ENCODE results near the gene ZNF10. TPM values are rescaled to one million over a fixed set of nuclear protein-coding genes. Genes with fewer than 3 reads are reported as not detected.

The ZNF10 gene
- total and polyA plus RNA-seq, 12 donors: 3.5 to 25.2 (median 10.8) TPM

GRCh38 chr12:133165776-133166175, 35.3 kb downstream of the ZNF10 start:
- peaks cover 0 to 49% (median 14%) of the 10 kb centered on the region in 3 donors for H3K9me3 ChIP-seq (replicated peaks in 1 of 3)
- intact Hi-C loops (cut with DNase I): no loop called here
- no peak overlapping the region for H3K4me3 ChIP-seq
- H3K36me3 ChIP-seq (replicated peaks in 1 of 2): no peaks in the 10 kb centered on the region
- WGBS, 4 donors: 87 to 91% (median 89%) methylated on average over 3 of the region's 3 CpGs
- no peak overlapping the region for H3K27ac ChIP-seq
- TF ChIP-seq POLR2A (IDR thresholded peaks at IDR 0.05) (no peak), CTCF (IDR thresholded peaks at IDR 0.05) (no peak)
- H3K4me1 ChIP-seq (replicated peaks in 1 of 2): no peaks in the 10 kb centered on the region
- H3K27me3 ChIP-seq: no peaks in the 10 kb centered on the region
- no peak for DNase-seq

GRCh38 chr12:133172491-133172890, 42.1 kb downstream of the ZNF10 start:
- intact Hi-C loops (cut with DNase I): no loop called here
- Histone ChIP-seq H3K27ac (no peak overlapping the region), H3K4me3 (no peak overlapping the region), H3K27me3 (no peaks in the 10 kb centered on the region), H3K4me1 (replicated peaks in 1 of 2) (no peaks in the 10 kb centered on the region), H3K9me3 (replicated peaks in 1 of 3) (peaks cover 0 to 13% (median 0%) of the 10 kb centered on the region in 3 donors), H3K36me3 (replicated peaks in 1 of 2) (no peaks in the 10 kb centered on the region)
- TF ChIP-seq POLR2A (IDR thresholded peaks at IDR 0.05) (no peak), CTCF (IDR thresholded peaks at IDR 0.05) (no peak)
- 55 to 92% (median 71%) methylated on average over 1 of the region's 1 CpG for WGBS, 4 donors
- DNase-seq: no peak

- Histone ChIP-seq H3K27ac (no peak overlapping the region), H3K36me3 (replicated peaks in 1 of 2) (no peaks in the 10 kb centered on the region), H3K4me3 (no peak overlapping the region), H3K9me3 (replicated peaks in 1 of 3) (peaks cover 0 to 13% (median 0%) of the 10 kb centered on the region in 3 donors), H3K4me1 (replicated peaks in 1 of 2) (no peaks in the 10 kb centered on the region), H3K27me3 (no peaks in the 10 kb centered on the region)
- DNase-seq: no peak
- TF ChIP-seq CTCF (IDR thresholded peaks at IDR 0.05): no peak
- TF ChIP-seq POLR2A (IDR thresholded peaks at IDR 0.05): no peak
- WGBS, 4 donors: 68 to 85% (median 79%) methylated on average over 1 of the region's 1 CpG
- intact Hi-C loops (cut with DNase I): no loop called here
Measured at GRCh38 chr12:133174901-133175300, 44.5 kb downstream of the ZNF10 start.

GRCh38 chr12:133180669-133181068, 50.2 kb downstream of the ZNF10 start:
- TF ChIP-seq CTCF (IDR thresholded peaks at IDR 0.05): no peak
- no peak for TF ChIP-seq POLR2A (IDR thresholded peaks at IDR 0.05)
- no peak overlapping the region for H3K27ac ChIP-seq
- DNase-seq: no peak
- no peaks in the 10 kb centered on the region for H3K27me3 ChIP-seq
- WGBS, 4 donors: 97 to 99% (median 97%) methylated on average over 8 of the region's 8 CpGs
- peaks cover 5 to 9% of the 10 kb centered on the region in 2 donors for H3K4me1 ChIP-seq (replicated peaks in 1 of 2)
- H3K9me3 ChIP-seq (replicated peaks in 1 of 3): peaks cover 0 to 4% (median 3%) of the 10 kb centered on the region in 3 donors
- H3K36me3 ChIP-seq (replicated peaks in 1 of 2): peaks cover 0 to 6% of the 10 kb centered on the region in 2 donors
- H3K4me3 ChIP-seq: peak overlapping the region in 1 of 4 donors; percentile 62
- intact Hi-C loops (cut with DNase I): no loop called here
